Measurements from ENCODE around the gene CMC1.

The CMC1 gene

GRCh38 chr3:28294667-28295413, 53.4 kb downstream of the CMC1 start:
- no peak overlapping the region for H3K4me3 ChIP-seq (ENCODE audit: control insufficient read depth, low read depth, low read length)
- DNase-seq (ENCODE audit: low read depth), result no peak
- no peak for TF ChIP-seq CTCF (IDR thresholded peaks at IDR 0.05; ENCODE audit: control insufficient read depth, insufficient read depth, low read depth, low read length, missing control alignments)

- no peak for TF ChIP-seq CTCF (IDR thresholded peaks at IDR 0.05; ENCODE audit: control insufficient read depth, insufficient read depth, low read depth, low read length, missing control alignments)
- no peak for DNase-seq (ENCODE audit: low read depth)
- no peak overlapping the region for H3K4me3 ChIP-seq (ENCODE audit: control insufficient read depth, low read depth, low read length)
Observed at GRCh38 chr3:28295898-28296490, 54.6 kb downstream of the CMC1 start.

- H3K4me3 ChIP-seq (ENCODE audit: control insufficient read depth, low read depth, low read length), result no peak overlapping the region
- TF ChIP-seq CTCF (IDR thresholded peaks at IDR 0.05; ENCODE audit: control insufficient read depth, insufficient read depth, low read depth, low read length, missing control alignments), result no peak
- no peak for DNase-seq (ENCODE audit: low read depth)
Observed at GRCh38 chr3:28299705-28300104, 58.3 kb downstream of the CMC1 start.

GRCh38 chr3:28300345-28300962, 59.0 kb downstream of the CMC1 start:
- no peak for TF ChIP-seq CTCF (IDR thresholded peaks at IDR 0.05; ENCODE audit: control insufficient read depth, insufficient read depth, low read depth, low read length, missing control alignments)
- H3K4me3 ChIP-seq (ENCODE audit: control insufficient read depth, low read depth, low read length), result no peak overlapping the region
- DNase-seq (ENCODE audit: low read depth), result no peak

- no peak for TF ChIP-seq CTCF (IDR thresholded peaks at IDR 0.05; ENCODE audit: control insufficient read depth, insufficient read depth, low read depth, low read length, missing control alignments)
- no peak overlapping the region for H3K4me3 ChIP-seq (ENCODE audit: control insufficient read depth, low read depth, low read length)
- no peak for DNase-seq (ENCODE audit: low read depth)
Observed at GRCh38 chr3:28301688-28302087, 60.3 kb downstream of the CMC1 start.

- DNase-seq (ENCODE audit: low read depth), result no peak
- H3K4me3 ChIP-seq (ENCODE audit: control insufficient read depth, low read depth, low read length), result no peak overlapping the region
- TF ChIP-seq CTCF (IDR thresholded peaks at IDR 0.05; ENCODE audit: control insufficient read depth, insufficient read depth, low read depth, low read length, missing control alignments), result no peak
Observed at GRCh38 chr3:28308196-28308595, 66.8 kb downstream of the CMC1 start.
